ENCODE measurements around the gene PGRMC2. TPM values are rescaled to one million over a fixed set of nuclear protein-coding genes. Genes with fewer than 3 reads are reported as not detected.
"Not testable (repeated sequence)": the region's sequence is repeated elsewhere in the genome, so short reads cannot be mapped to it uniquely, and the experiment has no call there.

The PGRMC2 gene
- total RNA-seq, 1 donor from 2014 or later = 28.3 TPM

DNA sequence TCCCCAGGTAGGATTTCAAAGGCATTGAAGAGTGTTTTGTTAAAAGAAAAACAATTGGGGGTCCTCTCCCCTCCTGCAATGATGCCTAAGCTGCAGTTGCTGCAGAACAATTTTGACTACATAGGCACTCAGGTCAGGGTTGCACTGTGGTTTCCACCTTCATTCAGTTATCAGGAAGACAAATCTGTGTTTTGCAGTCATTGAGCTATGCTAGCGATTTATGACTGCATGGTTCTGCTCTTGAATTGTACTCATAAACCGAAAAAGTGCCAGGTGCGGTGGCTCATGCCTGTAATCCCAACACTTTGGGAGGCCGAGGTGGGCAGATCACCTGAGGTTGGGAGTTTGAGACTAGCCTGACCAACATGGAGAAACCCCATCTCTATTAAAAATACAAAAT, 29.4 kb downstream of the PGRMC2 start:
- DNase-seq; H3K36me3 Mint-ChIP-seq (ENCODE audit: low read depth); ATAC-seq (ENCODE audit: low read depth); CTCF ChIA-PET; H3K27ac Mint-ChIP-seq; H3K9me3 Mint-ChIP-seq; H3K4me3 Mint-ChIP-seq; intact Hi-C loops (cut with micrococcal nuclease); H3K4me1 Mint-ChIP-seq; POLR2A ChIA-PET: not testable (repeated sequence)
- peaks cover 22% of the 10 kb centered on the region for H3K27me3 Mint-ChIP-seq

DNA sequence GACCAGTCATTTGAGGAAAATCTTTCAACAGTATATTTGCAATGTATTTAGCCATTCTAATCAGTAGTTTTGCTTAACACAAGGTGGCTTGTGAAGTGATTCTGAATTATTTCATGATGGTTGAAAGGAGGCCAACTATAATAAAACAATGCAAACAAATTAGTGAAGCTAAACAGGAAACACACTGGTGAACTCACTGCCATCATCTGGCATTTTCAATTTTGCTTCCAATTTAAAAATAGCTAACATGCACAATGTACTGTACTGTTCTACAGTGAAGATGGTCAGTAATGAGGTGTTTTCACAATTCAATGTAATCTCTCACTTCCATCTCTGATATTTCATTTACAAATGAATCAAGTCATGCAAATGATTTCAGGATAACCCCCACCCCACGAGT, 31.1 kb downstream of the PGRMC2 start:
- intact Hi-C loops (cut with micrococcal nuclease) = no loop called here
- no peaks in the 10 kb centered on the region for H3K36me3 Mint-ChIP-seq (ENCODE audit: low read depth)
- TF ChIP-seq, protein P1, sequence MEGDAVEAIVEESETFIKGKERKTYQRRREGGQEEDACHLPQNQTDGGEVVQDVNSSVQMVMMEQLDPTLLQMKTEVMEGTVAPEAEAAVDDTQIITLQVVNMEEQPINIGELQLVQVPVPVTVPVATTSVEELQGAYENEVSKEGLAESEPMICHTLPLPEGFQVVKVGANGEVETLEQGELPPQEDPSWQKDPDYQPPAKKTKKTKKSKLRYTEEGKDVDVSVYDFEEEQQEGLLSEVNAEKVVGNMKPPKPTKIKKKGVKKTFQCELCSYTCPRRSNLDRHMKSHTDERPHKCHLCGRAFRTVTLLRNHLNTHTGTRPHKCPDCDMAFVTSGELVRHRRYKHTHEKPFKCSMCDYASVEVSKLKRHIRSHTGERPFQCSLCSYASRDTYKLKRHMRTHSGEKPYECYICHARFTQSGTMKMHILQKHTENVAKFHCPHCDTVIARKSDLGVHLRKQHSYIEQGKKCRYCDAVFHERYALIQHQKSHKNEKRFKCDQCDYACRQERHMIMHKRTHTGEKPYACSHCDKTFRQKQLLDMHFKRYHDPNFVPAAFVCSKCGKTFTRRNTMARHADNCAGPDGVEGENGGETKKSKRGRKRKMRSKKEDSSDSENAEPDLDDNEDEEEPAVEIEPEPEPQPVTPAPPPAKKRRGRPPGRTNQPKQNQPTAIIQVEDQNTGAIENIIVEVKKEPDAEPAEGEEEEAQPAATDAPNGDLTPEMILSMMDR (IDR thresholded peaks at IDR 0.05) = no peak
- ATAC-seq (ENCODE audit: low read depth) = no peak
- H3K9me3 Mint-ChIP-seq = no peaks in the 10 kb centered on the region
- H3K27ac Mint-ChIP-seq = no peak overlapping the region
- H3K27me3 Mint-ChIP-seq = peaks cover 22% of the 10 kb centered on the region
- ChIA-PET CTCF (no interaction called here), POLR2A (no interaction called here)
- no peak overlapping the region for H3K4me3 Mint-ChIP-seq
- no peaks in the 10 kb centered on the region for H3K4me1 Mint-ChIP-seq
- DNase-seq = no peak

DNA sequence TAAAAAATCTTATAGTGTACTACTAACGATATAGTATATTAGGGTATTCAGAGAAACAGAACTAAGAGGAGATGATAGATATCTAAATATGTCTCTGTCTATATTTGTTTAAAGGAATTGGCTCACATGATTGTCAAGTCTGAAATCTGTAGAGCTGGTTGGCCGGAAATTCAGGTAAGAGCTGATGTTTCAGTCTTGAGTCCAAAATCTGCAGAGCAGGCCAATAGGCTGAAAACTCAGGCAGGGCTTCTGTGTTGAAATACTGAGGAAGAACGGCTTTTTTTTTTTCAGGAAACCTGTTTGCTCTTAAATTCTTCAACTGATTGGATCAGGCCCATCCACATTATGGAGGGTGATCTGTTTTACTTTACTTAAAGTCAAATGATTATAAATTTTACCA, 31.7 kb downstream of the PGRMC2 start:
- ATAC-seq (ENCODE audit: low read depth) (no peak), DNase-seq (no peak)
- Mint-ChIP-seq H3K9me3 (no peaks in the 10 kb centered on the region), H3K4me3 (no peak overlapping the region), H3K27me3 (peaks cover 22% of the 10 kb centered on the region), H3K4me1 (no peaks in the 10 kb centered on the region), H3K36me3 (ENCODE audit: low read depth) (no peaks in the 10 kb centered on the region), H3K27ac (no peak overlapping the region)
- ChIA-PET CTCF (no interaction called here), POLR2A (no interaction called here)
- intact Hi-C loops (cut with micrococcal nuclease) = no loop called here
- TF ChIP-seq, protein P1 (IDR thresholded peaks at IDR 0.05) = no peak

DNA sequence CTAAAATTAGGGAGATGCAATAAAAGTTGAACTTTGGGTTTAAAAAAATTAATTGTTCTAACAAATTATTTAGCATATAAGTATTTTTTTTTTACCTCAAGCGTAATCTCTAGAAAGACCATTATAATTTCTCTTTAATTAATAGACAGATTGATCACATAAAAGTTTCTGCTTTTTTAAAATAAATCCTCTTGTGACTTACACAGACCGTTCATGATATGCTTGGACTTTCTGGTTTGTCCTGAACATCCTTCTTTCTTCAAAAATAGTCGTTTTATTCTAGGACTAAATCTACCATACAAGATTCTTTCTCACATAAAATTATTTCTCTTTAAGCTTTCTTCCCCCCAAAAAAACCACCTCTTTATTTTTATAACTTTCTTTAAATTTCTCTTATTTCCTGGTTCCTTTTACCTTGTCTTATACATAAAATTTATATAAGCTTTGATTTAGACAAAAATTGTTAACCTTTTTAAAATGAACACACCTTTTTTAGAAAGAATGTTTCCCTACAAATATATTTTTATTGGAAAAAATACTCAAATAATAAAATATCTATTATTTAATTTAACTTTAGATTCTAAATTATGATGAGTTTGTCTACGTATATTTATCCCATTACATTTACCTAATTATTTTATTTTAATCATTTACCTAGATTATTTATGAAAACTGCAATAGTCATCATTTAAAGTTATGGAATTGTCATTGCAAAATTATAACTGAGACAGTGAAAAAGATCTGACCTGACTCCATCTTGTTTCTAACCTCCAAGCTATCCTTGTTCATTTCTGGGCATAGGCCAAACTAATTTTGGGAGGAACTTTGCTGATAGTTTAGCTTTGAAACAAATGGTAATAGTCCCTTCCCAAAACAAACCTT, 37.6 kb downstream of the PGRMC2 start:
- Mint-ChIP-seq H3K4me1 (no peaks in the 10 kb centered on the region), H3K4me3 (no peak overlapping the region), H3K27me3 (peaks cover 10% of the 10 kb centered on the region), H3K9me3 (peaks cover 17% of the 10 kb centered on the region), H3K36me3 (ENCODE audit: low read depth) (no peaks in the 10 kb centered on the region), H3K27ac (no peak overlapping the region)
- ATAC-seq (ENCODE audit: low read depth) (no peak), DNase-seq (no peak)
- TF ChIP-seq, protein P1 (IDR thresholded peaks at IDR 0.05) = no peak
- intact Hi-C loops (cut with micrococcal nuclease) = no loop called here
- CTCF ChIA-PET = no interaction called here
- POLR2A ChIA-PET = no interaction called here

DNA sequence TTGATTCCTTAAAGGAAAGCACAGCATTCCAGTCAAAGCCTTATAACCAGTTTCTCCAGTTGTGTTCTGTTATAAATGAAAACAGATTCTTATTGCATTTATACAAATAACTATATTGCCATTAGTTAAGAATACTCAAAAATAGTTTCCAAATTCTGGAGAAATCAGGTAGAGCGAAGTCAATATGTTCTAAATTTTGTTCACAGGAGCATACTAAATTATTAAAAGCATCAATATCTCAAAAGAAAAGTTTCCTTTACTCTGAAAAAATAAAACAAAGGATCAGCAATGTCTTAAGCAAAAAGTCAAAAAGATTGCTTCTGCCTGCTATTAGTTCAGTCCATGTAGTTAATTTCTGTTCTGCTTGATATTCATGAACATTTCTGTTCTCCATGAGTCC, 39.7 kb downstream of the PGRMC2 start:
- CTCF ChIA-PET = no interaction called here
- POLR2A ChIA-PET = no interaction called here
- peaks cover 17% of the 10 kb centered on the region for H3K9me3 Mint-ChIP-seq
- intact Hi-C loops (cut with micrococcal nuclease) = no loop called here
- no peaks in the 10 kb centered on the region for H3K4me1 Mint-ChIP-seq
- TF ChIP-seq, protein P1 (IDR thresholded peaks at IDR 0.05) = no peak
- no peak overlapping the region for H3K4me3 Mint-ChIP-seq
- DNase-seq (no peak), ATAC-seq (ENCODE audit: low read depth) (no peak)
- no peaks in the 10 kb centered on the region for H3K36me3 Mint-ChIP-seq (ENCODE audit: low read depth)
- no peak overlapping the region for H3K27ac Mint-ChIP-seq
- H3K27me3 Mint-ChIP-seq = no peaks in the 10 kb centered on the region

DNA sequence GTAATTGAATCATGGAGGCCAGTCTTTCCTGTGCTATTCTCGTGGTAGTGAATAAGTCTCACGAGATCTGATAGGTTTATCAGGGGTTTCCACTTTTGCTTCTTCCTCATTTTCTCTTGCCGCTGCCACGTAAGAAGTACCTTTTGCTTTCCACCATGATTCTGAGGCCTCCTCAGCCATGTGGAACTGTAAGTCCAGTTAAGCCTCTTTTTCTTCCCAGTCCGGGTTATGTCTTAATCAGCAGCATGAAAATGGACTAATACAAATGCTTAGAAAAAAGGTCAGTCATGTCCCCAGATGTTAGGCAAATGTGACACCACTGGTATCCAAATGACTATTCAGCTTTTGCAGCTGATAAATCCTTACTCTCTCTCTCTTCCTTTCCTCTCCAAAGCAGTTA, 42.2 kb downstream of the PGRMC2 start:
- ATAC-seq (ENCODE audit: low read depth); DNase-seq; H3K27ac Mint-ChIP-seq; intact Hi-C loops (cut with micrococcal nuclease); H3K4me3 Mint-ChIP-seq; H3K36me3 Mint-ChIP-seq (ENCODE audit: low read depth); CTCF ChIA-PET; POLR2A ChIA-PET; H3K4me1 Mint-ChIP-seq; H3K27me3 Mint-ChIP-seq: not testable (repeated sequence)
- peaks cover 16% of the 10 kb centered on the region for H3K9me3 Mint-ChIP-seq

Data from activated B cell treated with CpG ODN at 0.5 μM for 24 hours (primary cell).